H1 (cell line): Measurements from ENCODE around the gene CUEDC1. TPM values are rescaled to one million over a fixed set of nuclear protein-coding genes. Genes with fewer than 3 reads are reported as not detected.

Experiments
- CTCF ChIA-PET: fragments of 300-600 bp; sonication (Branson Sonifier 250); formaldehyde crosslinking; loops from one replicate; lab custom pipeline; 2021; ENCODE audit not compliant: partially characterized antibody; lab: Charles Lee
- POLR2A ChIA-PET: fragments of 300-600 bp; sonication (Branson Sonifier 250); formaldehyde crosslinking; loops from one replicate; lab custom pipeline; 2021; ENCODE audit warnings: inconsistent platforms; ENCODE audit not compliant: partially characterized antibody; lab: Charles Lee
- DNase-seq, 2 experiments: peaks; one replicate each; pipeline versions ENCODE4 v3.0.0 to v3.0.0-alpha.2; 2010 to 2022; ENCODE audit warnings: low spot score in 2 of 2, low read depth in 1 of 2, mixed read lengths in 1 of 2
- FAIRE-seq: peaks from 2 replicates; lab custom pipeline; 2011; peaks lifted over from hg19 to GRCh38; lab: Jason Lieb, UNC
- H2AFZ ChIP-seq: 2 replicates; pipeline ENCODE4 v1.8.1; 2012; ENCODE audit warnings: low read length, inconsistent platforms
- H2AK5ac ChIP-seq: 2 replicates; pipeline ENCODE4 v1.6.1; 2013; ENCODE audit warnings: low read depth, low read length
- H2BK120ac ChIP-seq: replicated peaks from 2 replicates; pipeline ENCODE3; 2013; ENCODE audit warnings: low read depth, low read length, inconsistent platforms
- H2BK12ac ChIP-seq: 2 replicates; pipeline ENCODE4 v1.6.1; 2013; ENCODE audit warnings: low read depth, low read length
- H2BK15ac ChIP-seq: 2 replicates; pipeline ENCODE4 v1.6.1; 2013; ENCODE audit warnings: low read length
- H2BK20ac ChIP-seq: 2 replicates; pipeline ENCODE4 v1.6.1; 2013; ENCODE audit warnings: low read length
- H2BK5ac ChIP-seq: 2 replicates; pipeline ENCODE4 v1.6.1; 2013; ENCODE audit warnings: low read depth, low read length
- H3K14ac ChIP-seq: 2 replicates; pipeline ENCODE4 v1.6.1; 2013; ENCODE audit warnings: inconsistent platforms; ENCODE audit not compliant: insufficient read length
- H3K18ac ChIP-seq: 2 replicates; pipeline ENCODE4 v1.6.1; 2013; ENCODE audit warnings: low read length; ENCODE audit errors: extremely low read depth
- H3K23ac ChIP-seq: 2 replicates; pipeline ENCODE4 v1.6.1; 2013; ENCODE audit warnings: inconsistent platforms; ENCODE audit not compliant: insufficient read length
- H3K23me2 ChIP-seq: 2 replicates; pipeline ENCODE4 v1.6.1; 2013; ENCODE audit warnings: low read depth, low read length
- H3K27ac ChIP-seq: 2 replicates; pipeline ENCODE4 v1.6.1; 2011; ENCODE audit warnings: low read depth, low read length, inconsistent platforms
- H3K27me3 ChIP-seq, 4 experiments: replicated peaks in 1 of 4; 1 replicate in 1 of 4; 2 replicates in 3 of 4; pipeline versions ENCODE4 v1.6.1 to v1.8.1; 2011 to 2013; ENCODE audit warnings: low read length in 3 of 4, mild to moderate bottlenecking in 3 of 4, inconsistent platforms in 2 of 4, mixed read lengths in 2 of 4, moderate library complexity in 1 of 4; ENCODE audit not compliant: control insufficient read depth in 3 of 4, insufficient read depth in 3 of 4; ENCODE audit errors: extremely low read depth in 1 of 4
- H3K36me3 ChIP-seq, 4 experiments: 2 replicates each; pipeline versions ENCODE4 v1.6.1 to v1.8.1; 2011 to 2013; ENCODE audit warnings: mild to moderate bottlenecking in 4 of 4, low read length in 3 of 4, moderate library complexity in 2 of 4, control low read depth in 1 of 4, inconsistent platforms in 1 of 4; ENCODE audit not compliant: insufficient read depth in 4 of 4, control insufficient read depth in 2 of 4
- H3K4ac ChIP-seq: replicated peaks from 2 replicates; pipeline ENCODE3; 2013; ENCODE audit warnings: low read length, low read depth, mixed read lengths, inconsistent platforms; ENCODE audit not compliant: insufficient read length
- H3K4me1 ChIP-seq, 4 experiments: replicated peaks in 1 of 4; 1 replicate in 1 of 4; 2 replicates in 3 of 4; pipeline versions ENCODE4 v1.6.1 to v1.8.1; 2011 to 2013; ENCODE audit warnings: low read length in 3 of 4, inconsistent platforms in 2 of 4, mixed read lengths in 1 of 4; ENCODE audit not compliant: insufficient read depth in 4 of 4, control insufficient read depth in 3 of 4
- H3K4me2 ChIP-seq, 2 experiments: 2 replicates each; pipeline versions ENCODE4 v1.6.1 to v1.8.1; 2011 to 2013; ENCODE audit warnings: low read depth in 2 of 2, low read length in 2 of 2, control low read depth in 1 of 2, inconsistent platforms in 1 of 2, mild to moderate bottlenecking in 1 of 2; ENCODE audit not compliant: insufficient read depth in 1 of 2
- H3K4me3 ChIP-seq, 4 experiments: fragments of 200-600, 300-600 bp in 1 of 4; sonication (generic), shearing (Covaris generic), sonication (Bioruptor Twin) in 1 of 4; 2 replicates each; pipeline versions ENCODE4 v1.5.1 to v1.8.1; 2011 to 2016; ENCODE audit warnings: low read length in 4 of 4, low read depth in 3 of 4, control low read depth in 2 of 4, inconsistent platforms in 2 of 4, mild to moderate bottlenecking in 2 of 4, mixed read lengths in 1 of 4, moderate library complexity in 1 of 4; ENCODE audit not compliant: insufficient read depth in 2 of 4; ENCODE audit errors: extremely low read depth in 1 of 4
- H3K56ac ChIP-seq: replicated peaks from 2 replicates; pipeline ENCODE3; 2013; ENCODE audit warnings: low read depth, mild to moderate bottlenecking, mixed read lengths, low read length, inconsistent platforms; ENCODE audit not compliant: insufficient read length
- H3K79me1 ChIP-seq: 2 replicates; pipeline ENCODE4 v1.6.1; 2013; ENCODE audit warnings: low read depth, low read length, control low read depth
- H3K79me2 ChIP-seq, 2 experiments: 2 replicates each; pipeline versions ENCODE4 v1.6.1 to v1.8.1; 2012 to 2013; ENCODE audit warnings: low read length in 2 of 2, mild to moderate bottlenecking in 2 of 2, inconsistent platforms in 1 of 2; ENCODE audit not compliant: insufficient read depth in 2 of 2, control insufficient read depth in 1 of 2
- H3K9ac ChIP-seq, 4 experiments: replicated peaks in 1 of 4; 1 replicate in 1 of 4; 2 replicates in 3 of 4; pipeline versions ENCODE4 v1.6.1 to v1.8.1; 2011 to 2013; ENCODE audit warnings: low read depth in 3 of 4, low read length in 3 of 4, control low read depth in 2 of 4, mild to moderate bottlenecking in 2 of 4, moderate library complexity in 2 of 4, inconsistent platforms in 1 of 4; ENCODE audit errors: extremely low read depth in 1 of 4
- H3K9me3 ChIP-seq, 2 experiments: 2 replicates each; pipeline versions ENCODE4 v1.6.1 to v1.8.1; 2012 to 2013; ENCODE audit warnings: mild to moderate bottlenecking in 2 of 2, moderate library complexity in 2 of 2, control low read depth in 1 of 2, inconsistent platforms in 1 of 2, low read depth in 1 of 2, low read length in 1 of 2, mixed read lengths in 1 of 2; ENCODE audit not compliant: insufficient read depth in 2 of 2
- H4K20me1 ChIP-seq, 2 experiments: replicated peaks in 1 of 2; 2 replicates each; pipeline versions ENCODE3 to v1.8.1; 2011 to 2013; ENCODE audit warnings: inconsistent platforms in 2 of 2, low read length in 2 of 2, mild to moderate bottlenecking in 1 of 2; ENCODE audit not compliant: insufficient read depth in 2 of 2, control insufficient read depth in 1 of 2
- H4K5ac ChIP-seq: 2 replicates; pipeline ENCODE4 v1.6.1; 2013; ENCODE audit warnings: low read length, low read depth, mixed read lengths, inconsistent platforms; ENCODE audit not compliant: insufficient read length
- H4K8ac ChIP-seq: 2 replicates; pipeline ENCODE4 v1.8.0; 2013; ENCODE audit warnings: mild to moderate bottlenecking, moderate library complexity, low read length, inconsistent platforms; ENCODE audit not compliant: insufficient read depth; ENCODE audit errors: extremely low read depth
- H4K91ac ChIP-seq: replicated peaks from 2 replicates; pipeline ENCODE3; 2013; ENCODE audit warnings: low read length, mixed read lengths, inconsistent platforms; ENCODE audit not compliant: insufficient read length
- CEBPB ChIP-seq: IDR thresholded peaks from 2 replicates; pipeline ENCODE4 v1.6.1; 2012; ENCODE audit warnings: low read depth, low read length
- GABPA ChIP-seq: IDR thresholded peaks from 2 replicates; pipeline ENCODE4 v1.6.1; 2011; ENCODE audit warnings: mild to moderate bottlenecking, low read length, moderate library complexity, borderline replicate concordance; ENCODE audit not compliant: insufficient read depth
- JUN ChIP-seq: IDR thresholded peaks from 2 replicates; pipeline ENCODE4 v1.6.1; 2011; ENCODE audit warnings: low read depth, mild to moderate bottlenecking, improper control_type of control experiment, low read length
- KDM4A ChIP-seq: IDR thresholded peaks from one replicate; pipeline ENCODE4 v1.7.1; 2012; ENCODE audit warnings: low read depth, mild to moderate bottlenecking, moderate library complexity, low read length, inconsistent platforms; ENCODE audit not compliant: severe bottlenecking
- POLR2A ChIP-seq, 2 experiments: IDR thresholded peaks; 1 replicate in 1 of 2; 2 replicates in 1 of 2; pipeline ENCODE4 v1.6.1; 2011; ENCODE audit warnings: low read depth in 2 of 2, low read length in 2 of 2, mild to moderate bottlenecking in 2 of 2; ENCODE audit errors: control extremely low read depth in 1 of 2
- RAD21 ChIP-seq, 2 experiments: IDR thresholded peaks in 1 of 2; conservative IDR thresholded peaks in 1 of 2; 2 replicates each; pipeline ENCODE4 v1.6.1; 2011; ENCODE audit warnings: low read depth in 2 of 2, low read length in 2 of 2, improper control_type of control experiment in 1 of 2, inconsistent platforms in 1 of 2, mild to moderate bottlenecking in 1 of 2, moderate library complexity in 1 of 2
- SIN3A ChIP-seq, 2 experiments: IDR thresholded peaks in 1 of 2; conservative IDR thresholded peaks in 1 of 2; 2 replicates each; pipeline ENCODE4 v1.6.1; 2011 to 2012; ENCODE audit warnings: low read length in 2 of 2, improper control_type of control experiment in 1 of 2, low read depth in 1 of 2, mild to moderate bottlenecking in 1 of 2
- SP1 ChIP-seq: IDR thresholded peaks from 2 replicates; pipeline ENCODE4 v1.6.1; 2011; ENCODE audit warnings: low read depth, low read length
- TBP ChIP-seq: IDR thresholded peaks from 2 replicates; pipeline ENCODE4 v1.6.1; 2011; ENCODE audit warnings: low read depth, low read length, improper control_type of control experiment
- TCF12 ChIP-seq: IDR thresholded peaks from 2 replicates; pipeline ENCODE4 v1.6.1; 2011; ENCODE audit warnings: low read depth, mild to moderate bottlenecking, low read length
- TEAD4 ChIP-seq: IDR thresholded peaks from 2 replicates; pipeline ENCODE4 v1.6.1; 2012; ENCODE audit warnings: low read depth, low read length, inconsistent platforms, mixed read lengths
- WGBS, 2 experiments: shearing (Covaris generic) in 1 of 2; methylation state at CpG; one replicate each; pipeline versions ENCODE4 v1.1.6 to v1.1.7; 2013 to 2015; ENCODE audit warnings: low lambda C conversion rate in 2 of 2, mixed read lengths in 2 of 2, inconsistent platforms in 1 of 2, low coverage in 1 of 2, missing lambda C conversion rate in 1 of 2; ENCODE audit not compliant: insufficient replicate concordance in 2 of 2, insufficient coverage in 1 of 2, insufficient read length in 1 of 2; ENCODE audit errors: extremely low coverage in 1 of 2, missing lambda C conversion rate in 1 of 2; 5-methylcytosine and 5-hydroxymethylcytosine counted together
- polyA plus RNA-seq, 7 experiments: library from polyadenylated mRNA; depleted of rRNA in 3 of 7; stranded (reverse) in 5 of 7; unstranded in 2 of 7; fragments of >200 nt in 5 of 7; fragments of 200-250 nt in 2 of 7; gene quantifications; 1 replicate in 5 of 7; 2 replicates in 1 of 7; 4 replicates in 1 of 7; pipeline versions ENCODE4 v1.2.1 to v1.2.3, GENCODE V29; 2011 to 2013; ENCODE audit warnings: missing spikeins in 2 of 7, mixed read lengths in 2 of 7
- total RNA-seq: library from RNA; stranded (reverse); fragmentation: NEBNext Ultra II Directional; extraction: Animal tissue kit (Norgen Biotek cat#: 25700); gene quantifications from 2 replicates; pipeline ENCODE4 v1.2.1, GENCODE V29; 2021

Gene CUEDC1
- total and polyA plus RNA-seq, 2 of the 8 experiments (the other 6 are each of a cell fraction or from before 2014, with no cell fraction given) = 4.0 to 10.7 TPM

DNA sequence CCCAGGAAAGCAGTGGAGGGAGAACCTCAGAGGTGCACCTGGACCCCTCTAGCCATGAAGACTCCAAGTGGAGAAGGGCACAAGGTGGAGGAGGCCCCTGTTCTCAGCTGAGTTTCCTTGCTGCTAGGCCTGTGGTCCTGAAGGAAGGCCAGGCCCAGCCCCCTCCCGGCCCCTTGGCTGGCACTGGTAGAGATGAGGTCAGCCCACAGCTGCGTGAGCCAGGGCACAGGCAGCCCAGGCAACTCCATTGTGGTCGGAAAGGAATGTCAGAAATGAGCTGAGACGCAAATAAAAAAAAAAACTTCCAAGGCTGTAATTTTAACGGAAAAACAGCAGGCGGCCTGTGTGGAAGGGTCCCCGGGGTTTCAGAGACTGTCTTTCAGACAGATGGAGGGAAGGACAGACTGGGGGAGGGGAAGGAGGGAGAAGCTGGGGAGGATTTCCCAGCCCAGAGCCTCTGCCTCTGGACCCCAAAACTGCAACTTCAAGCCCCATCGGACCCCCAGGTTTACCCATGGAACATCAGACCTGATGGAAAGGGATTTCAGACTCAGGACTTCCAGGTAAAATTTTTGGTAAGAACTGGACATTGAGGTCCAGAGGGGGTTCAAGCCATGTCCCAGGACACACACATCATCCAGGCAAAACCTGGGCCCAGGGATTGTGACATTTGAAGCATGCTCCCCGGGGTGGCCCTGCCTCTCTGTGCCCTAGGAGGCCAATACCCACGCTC, 79.8 kb downstream of the CUEDC1 start:
- Histone ChIP-seq H4K91ac (peak overlapping the region; percentile 56), H2BK20ac (peak overlapping the region; percentile 75; the same call in 1 of the 2 replicates), H3K56ac (no peak overlapping the region), H3K9me3 (no peaks in the 10 kb centered on the region), H4K8ac (no peak overlapping the region), H3K4ac (peak overlapping the region; percentile 96), H3K4me1 (peaks cover 21 to 49% (median 37%) of the 10 kb centered on the region in 4 experiments), H2BK12ac (peak overlapping the region; percentile 100), H3K23me2 (peaks cover 2% of the 10 kb centered on the region; the same call in 1 of the 2 replicates), H3K36me3 (no peaks in the 10 kb centered on the region; a peak in 1 of 8 replicates), H3K9ac (no peak overlapping the region; a peak in 2 of 7 replicates), H3K4me2 (peak overlapping the region; percentile 53 to 54), H4K20me1 (no peaks in the 10 kb centered on the region), H3K4me3 (peak overlapping the region in 2 of 4 experiments; percentile 11 to 32; a peak in 5 of 8 replicates), H2BK15ac (peak overlapping the region; percentile 97; the same call in 1 of the 2 replicates), H3K79me2 (no peaks in the 10 kb centered on the region), H3K18ac (peak overlapping the region; percentile 97), H2BK120ac (peak overlapping the region; percentile 89), H3K23ac (no peak overlapping the region), H3K27ac (peak overlapping the region; percentile 32; the same call in 1 of the 2 replicates), H3K14ac (no peak overlapping the region), H3K79me1 (no peaks in the 10 kb centered on the region), H4K5ac (peak overlapping the region; percentile 15), H3K27me3 (peaks cover 0 to 14% (median 6%) of the 10 kb centered on the region in 4 experiments; a peak in 4 of 7 replicates), H2AFZ (no peak overlapping the region), H2BK5ac (peak overlapping the region; percentile 95; the same call in 1 of the 2 replicates), H2AK5ac (peak overlapping the region; percentile 99; the same call in 1 of the 2 replicates)
- ChIA-PET CTCF (interaction anchor here (0.6 to 20.7 kb wide), 12 partner anchors 13 to 143 kb away, joined by 3 to 221 read pairs (median 4); no protein-coding TSS in a partner anchor), POLR2A (interaction anchor here (0.8 to 32.5 kb wide), 11 partner anchors 13 to 218 kb away, joined by 3 to 672 read pairs (median 5); partner anchors contain the start of genes SRSF1 and VEZF1)
- 37% methylated on average over 10 of the region's 10 CpGs; no CpG with 5 or more reads in 1 of the 2 experiments for WGBS, 2 experiments
- FAIRE-seq (no peak), DNase-seq (peak; percentile 71 to 72)
- TF ChIP-seq TEAD4 = peak; percentile 33; the same call in 1 of the 2 replicates
- TF ChIP-seq TCF12 = no peak
- TF ChIP-seq GABPA = no peak
- TF ChIP-seq KDM4A = peak; percentile 1
- peak in 1 of 2 experiments; percentile 20; a peak in 2 of 4 replicates for TF ChIP-seq RAD21 (IDR thresholded peaks at IDR 0.05 in 1 of 2, conservative IDR thresholded peaks at IDR 0.05 in 1 of 2; ENCODE audit: low read depth in 2 of 2, low read length in 2 of 2)
- TF ChIP-seq POLR2A (IDR thresholded peaks at IDR 0.05; ENCODE audit: control extremely low read depth in 1 of 2, low read depth in 2 of 2, low read length in 2 of 2) = no peak
- no peak for TF ChIP-seq SIN3A (conservative IDR thresholded peaks at IDR 0.05 in 1 of 2, IDR thresholded peaks at IDR 0.05 in 1 of 2; ENCODE audit: low read depth in 1 of 2, low read length in 2 of 2)
- TF ChIP-seq JUN = peak; percentile 52; the same call in 1 of the 2 replicates
- TF ChIP-seq SP1 = 0 out of 2 replicates have a peak, but pooled peaks have one; percentile 7
- no peak for TF ChIP-seq TBP
- no peak for TF ChIP-seq CEBPB
